GM12878 (cell line): ENCODE measurements around the gene BHLHA15. TPM values are rescaled to one million over a fixed set of nuclear protein-coding genes. Genes with fewer than 3 reads are reported as not detected.

ENCODE experiments used
- ATAC-seq: fragments of 200-7000 bp; cut with Tn5 transposase; 3 replicates; pipeline ENCODE4 v1.9.1; 2020; ENCODE audit warnings: mild to moderate bottlenecking, moderate library complexity
- BruUV-seq: library from RNA; stranded (reverse); fragments of 400-500 nt; replicated peaks from 2 replicates; lab custom pipeline; 2021; lab: Mats Ljungman, UMichigan
- CTCF ChIA-PET: fragments of 300-600 bp; sonication (Branson Sonifier 250); formaldehyde crosslinking; extraction: SDS; loops from one replicate; lab custom pipeline; 2021; ENCODE audit warnings: inconsistent platforms; lab: Yijun Ruan, JAX
- POLR2A ChIA-PET: fragments of 350-600 bp; formaldehyde crosslinking; extraction: SDS; loops from one replicate; lab custom pipeline; 2021; ENCODE audit warnings: inconsistent platforms; lab: Charles Lee
- RAD21 ChIA-PET: fragments of 300-600 bp; sonication (Branson Sonifier 250); formaldehyde crosslinking; loops from one replicate; lab custom pipeline; 2023; ENCODE audit warnings: antibody characterized with exemption; ENCODE audit not compliant: unreplicated experiment; lab: Charles Lee
- SMC1A ChIA-PET: fragments of 300-600 bp; sonication (Branson Sonifier 250); formaldehyde crosslinking; loops from one replicate; lab custom pipeline; 2023; ENCODE audit not compliant: unreplicated experiment, uncharacterized antibody; lab: Charles Lee
- DNase-seq: peaks from one replicate; pipeline ENCODE4 v3.0.0-alpha.2; 2011; ENCODE audit warnings: low read depth, low spot score
- FAIRE-seq: peaks from 3 replicates; lab custom pipeline; 2011; peaks lifted over from hg19 to GRCh38; lab: Jason Lieb, UNC
- H2AFZ ChIP-seq: 2 replicates; pipeline ENCODE4 v1.6.0; 2011; ENCODE audit warnings: low read depth, low read length, control low read depth; ENCODE audit not compliant: control insufficient read depth
- H3K27ac ChIP-seq: 2 replicates; pipeline ENCODE4 v1.5.1; 2011; ENCODE audit warnings: control low read depth; ENCODE audit not compliant: control insufficient read depth, insufficient read depth
- H3K27me3 ChIP-seq, 2 experiments: replicated peaks in 1 of 2; 2 replicates each; pipeline versions ENCODE4 v1.6.0 to v1.6.1; 2011; ENCODE audit warnings: low read length in 1 of 2; ENCODE audit not compliant: control insufficient read depth in 2 of 2, insufficient read depth in 2 of 2
- H3K36me3 ChIP-seq, 2 experiments: 2 replicates each; pipeline ENCODE4 v1.5.1; 2011; ENCODE audit warnings: low read length in 1 of 2; ENCODE audit not compliant: control insufficient read depth in 2 of 2, insufficient read depth in 2 of 2
- H3K4me1 ChIP-seq: 2 replicates; pipeline ENCODE4 v1.6.1; 2011; ENCODE audit warnings: mild to moderate bottlenecking, low read length, moderate library complexity, mixed read lengths; ENCODE audit not compliant: control insufficient read depth, insufficient read depth
- H3K4me2 ChIP-seq: 2 replicates; pipeline ENCODE4 v1.6.0; 2011; ENCODE audit warnings: control low read depth; ENCODE audit not compliant: control insufficient read depth, insufficient read depth
- H3K4me3 ChIP-seq: fragments of 200-600 bp; sonication (generic); 2 replicates; pipeline ENCODE4 v1.5.1; 2016
- H3K79me2 ChIP-seq: 2 replicates; pipeline ENCODE4 v1.6.0; 2011; ENCODE audit warnings: low read length; ENCODE audit not compliant: control insufficient read depth, insufficient read depth
- H3K9ac ChIP-seq: 2 replicates; pipeline ENCODE4 v1.8.0; 2011; ENCODE audit warnings: low read length, control low read depth, mixed read lengths; ENCODE audit not compliant: control insufficient read depth, insufficient read depth
- H3K9me3 ChIP-seq: replicated peaks from 3 replicates; pipeline ENCODE4 v1.5.1; 2011; ENCODE audit warnings: mild to moderate bottlenecking, low read length; ENCODE audit not compliant: control insufficient read depth, insufficient read depth
- H4K20me1 ChIP-seq: 2 replicates; pipeline ENCODE4 v1.6.0; 2011; ENCODE audit not compliant: control insufficient read depth, insufficient read depth
- NRF1 ChIP-seq: conservative IDR thresholded peaks from 2 replicates; pipeline ENCODE4 v1.6.1; 2011; ENCODE audit warnings: mild to moderate bottlenecking, low read depth, low read length, improper control_type of control experiment
- PKNOX1 ChIP-seq: fragments of 450-650 bp; IDR thresholded peaks from 2 replicates; pipeline ENCODE4 v1.6.1; 2016; ENCODE audit warnings: mild to moderate bottlenecking
- SPI1 ChIP-seq: IDR thresholded peaks from 2 replicates; pipeline ENCODE4 v1.6.1; 2011; ENCODE audit warnings: low read depth, mild to moderate bottlenecking, low read length, moderate library complexity, borderline replicate concordance; ENCODE audit not compliant: insufficient read depth
- SREBF2 ChIP-seq: IDR thresholded peaks from 2 replicates; pipeline ENCODE4 v1.6.1; 2012; ENCODE audit warnings: mild to moderate bottlenecking, low read length
- WGBS: methylation state at CpG from one replicate; pipeline ENCODE4 v1.1.6; 2016; ENCODE audit warnings: low lambda C conversion rate; ENCODE audit not compliant: insufficient replicate concordance, insufficient coverage; ENCODE audit errors: missing lambda C conversion rate; 5-methylcytosine and 5-hydroxymethylcytosine counted together
- in situ Hi-C: fragments of 300-500 bp; cut with MboI; formaldehyde crosslinking; loops from 9 replicates; pipeline ENCODE4 v1.14.3; 2018; ENCODE audit warnings: mixed read lengths
- intact Hi-C: fragments of 100-400 bp; cut with micrococcal nuclease; formaldehyde crosslinking; loops from one replicate; pipeline ENCODE4 v1.14.2; 2022; ENCODE audit not compliant: unreplicated experiment
- polyA plus RNA-seq, 11 experiments: library from polyadenylated mRNA; depleted of rRNA in 4 of 11; unstranded in 6 of 11; stranded (reverse) in 5 of 11; fragments of >200 nt; fragmentation: Nextera tagmentation in 4 of 11; fragmentation: Illumina TruSeq in 1 of 11; extraction: Ambion mirVana in 4 of 11; extraction: Trizol in 1 of 11; gene quantifications; 1 replicate in 1 of 11; 2 replicates in 10 of 11; pipeline versions ENCODE4 v1.2.1 to v1.2.3, GENCODE V29; 2011 to 2016; ENCODE audit warnings: inconsistent platforms in 2 of 11, missing spikeins in 2 of 11, low read depth in 1 of 11
- total RNA-seq, 4 experiments: library from RNA; depleted of rRNA in 3 of 4; stranded (reverse); fragments of >200 nt in 3 of 4; fragmentation: Illumina TruSeq in 1 of 4; extraction: Trizol in 1 of 4; gene quantifications; 2 replicates each; pipeline versions ENCODE4 v1.2.1 to v1.2.3, GENCODE V29; 2013 to 2021

Gene BHLHA15
- total and polyA plus RNA-seq, 10 of the 15 experiments (the other 5 are each of a cell fraction or from before 2014, with no cell fraction given), result 0.54 to 4.2 (median 2.5) TPM; not detected in 4

GRCh38 chr7:98166668-98166970, 44.6 kb upstream of the BHLHA15 start:
- Histone ChIP-seq H3K4me2 (no peak overlapping the region), H3K9me3 (no peaks in the 10 kb centered on the region), H2AFZ (no peak overlapping the region), H3K36me3 (no peaks in the 10 kb centered on the region; a peak in 1 of 4 replicates), H3K4me1 (no peaks in the 10 kb centered on the region), H4K20me1 (no peaks in the 10 kb centered on the region), H3K79me2 (no peaks in the 10 kb centered on the region), H3K4me3 (no peak overlapping the region), H3K27me3 (no peaks in the 10 kb centered on the region)
- DNase-seq (no peak), FAIRE-seq (no peak)
- in situ Hi-C loops (no loop called here), intact Hi-C loops (loop anchor here (1.0 kb wide), 1 partner anchor 60 kb away; the partner anchor contains the start of gene LMTK2)
- ChIA-PET CTCF (interaction anchor here (0.6 to 10.0 kb wide), 15 partner anchors 21 to 153 kb away, joined by 3 to 450 read pairs (median 4); partner anchors contain the start of gene LMTK2), RAD21 (interaction anchor here (1.3 to 8.9 kb wide), 9 partner anchors 25 to 143 kb away, joined by 4 to 297 read pairs (median 12); partner anchors contain the start of gene LMTK2), SMC1A (interaction anchor here (0.8 to 7.3 kb wide), 11 partner anchors 10 to 145 kb away, joined by 3 to 195 read pairs (median 4); partner anchors contain the start of gene LMTK2)
- 59% methylated on average over 2 of the region's 2 CpGs for WGBS
- TF ChIP-seq SPI1 (no peak), PKNOX1 (no peak), NRF1 (no peak)
- TF ChIP-seq, all 136 proteins: peak for 0
- no TSS peak for BruUV-seq
- ATAC-seq, result no peak
- Histone ChIP-seq H3K9ac (no peak overlapping the region), H3K27ac (no peak overlapping the region)
- POLR2A ChIA-PET, result interaction anchor here (1.0 to 1.4 kb wide), 3 partner anchors 55 to 145 kb away, joined by 3 to 4 read pairs (median 4); no protein-coding TSS in a partner anchor

GRCh38 chr7:98167653-98168052, 43.6 kb upstream of the BHLHA15 start:
- Histone ChIP-seq H4K20me1 (no peaks in the 10 kb centered on the region), H3K9me3 (no peaks in the 10 kb centered on the region), H3K79me2 (no peaks in the 10 kb centered on the region), H3K4me1 (no peaks in the 10 kb centered on the region), H3K36me3 (no peaks in the 10 kb centered on the region; a peak in 1 of 4 replicates), H3K27ac (no peak overlapping the region), H3K27me3 (no peaks in the 10 kb centered on the region), H3K4me3 (no peak overlapping the region), H3K4me2 (no peak overlapping the region), H2AFZ (no peak overlapping the region), H3K9ac (no peak overlapping the region)
- intact Hi-C loops, result loop anchor here (1.0 to 2.0 kb wide), 2 partner anchors 73 to 146 kb away; no protein-coding TSS in a partner anchor
- POLR2A ChIA-PET, result interaction anchor here (1.1 kb wide), 1 partner anchor 57 kb away, joined by 3 read pairs; no protein-coding TSS in a partner anchor
- DNase-seq (no peak), FAIRE-seq (no peak), ATAC-seq (no peak)
- WGBS, result 89% methylated on average over 15 of the region's 15 CpGs
- BruUV-seq, result no TSS peak
- SMC1A ChIA-PET, result interaction anchor here (1.1 to 7.3 kb wide), 9 partner anchors 12 to 146 kb away, joined by 3 to 195 read pairs (median 7); partner anchors contain the start of gene LMTK2
- RAD21 ChIA-PET, result interaction anchor here (1.3 to 8.9 kb wide), 9 partner anchors 9 to 144 kb away, joined by 3 to 297 read pairs (median 11); partner anchors contain the start of gene LMTK2
- TF ChIP-seq SREBF2, result no peak
- in situ Hi-C loops, result no loop called here
- CTCF ChIA-PET, result interaction anchor here (0.9 to 10.0 kb wide), 24 partner anchors 11 to 316 kb away, joined by 3 to 450 read pairs (median 8); partner anchors contain the start of genes BAIAP2L1 and LMTK2
